Measurements from ENCODE around the gene RETREG3. TPM values are rescaled to one million over a fixed set of nuclear protein-coding genes. Genes with fewer than 3 reads are reported as not detected.
A peak's percentile ranks its signal among the peaks of the same experiment; 100 is the strongest.

Gene RETREG3
- total and polyA plus RNA-seq, 9 of the 15 experiments (the other 6 are each of a cell fraction or from before 2014, with no cell fraction given), result 4.1 to 39.0 (median 16.9) TPM

GRCh38 chr17:42609182-42609813 is at the start of gene RETREG3, which contains the start of gene TUBG1 (continued):
- TF ChIP-seq KAT7 (CRISPR knock-in tag; IDR thresholded peaks at IDR 0.05; ENCODE audit: borderline replicate concordance) (peak; percentile 79; the same call in 1 of the 2 replicates), PCBP1 (IDR thresholded peaks at IDR 0.05; ENCODE audit: low read depth, low read length, poor library complexity, severe bottlenecking) (no peak), KAT2B (IDR thresholded peaks at IDR 0.05; ENCODE audit: low read depth, low read length) (no peak), ZNF174 (CRISPR knock-in tag; IDR thresholded peaks at IDR 0.05) (no peak), NR4A1 (CRISPR knock-in tag; IDR thresholded peaks at IDR 0.05) (0 out of 2 replicates have a peak, but pooled peaks have one; percentile 2), NR4A1 (tag; IDR thresholded peaks at IDR 0.05) (no peak), ZBTB43 (CRISPR knock-in tag; IDR thresholded peaks at IDR 0.05) (no peak), ZNF696 (CRISPR knock-in tag; conservative IDR thresholded peaks at IDR 0.05) (no peak), MTA3 (IDR thresholded peaks at IDR 0.05; ENCODE audit: borderline replicate concordance) (no peak), ARID2 (IDR thresholded peaks at IDR 0.05) (no peak), STAT6 (CRISPR knock-in tag; IDR thresholded peaks at IDR 0.05) (no peak), MTA1 (IDR thresholded peaks at IDR 0.05; ENCODE audit: borderline replicate concordance) (no peak; the same call in 1 of the 2 replicates), KAT8 (IDR thresholded peaks at IDR 0.05; ENCODE audit: low read depth) (no peak), CREB1 (IDR thresholded peaks at IDR 0.05) (no peak), CREB1 (CRISPR knock-in tag; IDR thresholded peaks at IDR 0.05) (peak; percentile 57), MYNN (IDR thresholded peaks at IDR 0.05) (no peak), MYNN (CRISPR knock-in tag; IDR thresholded peaks at IDR 0.05) (no peak), XRCC5 (IDR thresholded peaks at IDR 0.05; ENCODE audit: low read depth, low read length) (0 out of 2 replicates have a peak, but pooled peaks have one; percentile 17), RFX1 (IDR thresholded peaks at IDR 0.05) (no peak), PHB (CRISPR knock-in tag; IDR thresholded peaks at IDR 0.05) (no peak), ID3 (CRISPR knock-in tag; IDR thresholded peaks at IDR 0.05) (no peak), ID3 (tag; IDR thresholded peaks at IDR 0.05) (no peak), NUFIP1 (IDR thresholded peaks at IDR 0.05; ENCODE audit: partially characterized antibody) (no peak)
